Spleen (tissue), 7 donors: ENCODE data around the gene KCNJ12.

ENCODE experiments used
- POLR2A ChIP-seq, 3 donors: fragments of 450-650 bp; IDR thresholded peaks; one replicate each; pipeline ENCODE4 v1.5.1; 2017; ENCODE audit warnings: antibody characterized with exemption in 3 of 3, mild to moderate bottlenecking in 1 of 3
- TF ChIP-seq, protein P1 (sequence below), 11 experiments: fragments of 200-600 bp in 7 of 11; fragments of 450-650 bp in 4 of 11; sonication (generic) in 4 of 11; IDR thresholded peaks in 8 of 11; conservative IDR thresholded peaks in 3 of 11; 1 replicate in 7 of 11; 2 replicates in 4 of 11; pipeline versions ENCODE4 v1.4.0 to v1.8.0; 2016 to 2021; ENCODE audit warnings: antibody characterized with exemption in 11 of 11, inconsistent platforms in 4 of 11, mild to moderate bottlenecking in 1 of 11
- donor health status: DM: no; HTN: no; CAD: no; lungs with moderate emphysema.
- donor health status: DM: no; HTN: no; CAD: no.
- donor health status: DM: no; HTN: no; CAD: no.

GRCh38 chr17:21353326-21354010 is 22.7 kb upstream of the KCNJ12 start:
- TF ChIP-seq, protein P1, sequence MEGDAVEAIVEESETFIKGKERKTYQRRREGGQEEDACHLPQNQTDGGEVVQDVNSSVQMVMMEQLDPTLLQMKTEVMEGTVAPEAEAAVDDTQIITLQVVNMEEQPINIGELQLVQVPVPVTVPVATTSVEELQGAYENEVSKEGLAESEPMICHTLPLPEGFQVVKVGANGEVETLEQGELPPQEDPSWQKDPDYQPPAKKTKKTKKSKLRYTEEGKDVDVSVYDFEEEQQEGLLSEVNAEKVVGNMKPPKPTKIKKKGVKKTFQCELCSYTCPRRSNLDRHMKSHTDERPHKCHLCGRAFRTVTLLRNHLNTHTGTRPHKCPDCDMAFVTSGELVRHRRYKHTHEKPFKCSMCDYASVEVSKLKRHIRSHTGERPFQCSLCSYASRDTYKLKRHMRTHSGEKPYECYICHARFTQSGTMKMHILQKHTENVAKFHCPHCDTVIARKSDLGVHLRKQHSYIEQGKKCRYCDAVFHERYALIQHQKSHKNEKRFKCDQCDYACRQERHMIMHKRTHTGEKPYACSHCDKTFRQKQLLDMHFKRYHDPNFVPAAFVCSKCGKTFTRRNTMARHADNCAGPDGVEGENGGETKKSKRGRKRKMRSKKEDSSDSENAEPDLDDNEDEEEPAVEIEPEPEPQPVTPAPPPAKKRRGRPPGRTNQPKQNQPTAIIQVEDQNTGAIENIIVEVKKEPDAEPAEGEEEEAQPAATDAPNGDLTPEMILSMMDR (IDR thresholded peaks at IDR 0.05 in 8 of 11, conservative IDR thresholded peaks at IDR 0.05 in 3 of 11): no peak
- no peak for TF ChIP-seq POLR2A (IDR thresholded peaks at IDR 0.05)
